ENCODE measurements around the gene BCL2.

BCL2 gene

GRCh38 chr18:63325086-63325686 is 5.6 kb upstream of the BCL2 start:
- no peak for DNase-seq

GRCh38 chr18:63322908-63323634 is 3.5 kb upstream of the BCL2 start:
- peak; percentile 62 for DNase-seq

GRCh38 chr18:63322206-63322605 is 2.6 kb upstream of the BCL2 start:
- DNase-seq, result no peak

GRCh38 chr18:63321291-63321690 is 1.7 kb upstream of the BCL2 start:
- DNase-seq, result no peak

GRCh38 chr18:63320975-63321265 is 1.4 kb upstream of the BCL2 start:
- no peak for DNase-seq

GRCh38 chr18:63320123-63320974 is 780 bp upstream of the BCL2 start:
- DNase-seq, result peak; percentile 87

- no peak for DNase-seq
Observed at GRCh38 chr18:63318889-63319382, 633 bp downstream of the BCL2 start.

GRCh38 chr18:63317982-63318888 is 1.3 kb downstream of the BCL2 start:
- peak; percentile 88 for DNase-seq

- DNase-seq, result no peak
Observed at GRCh38 chr18:63317556-63317946, 2.0 kb downstream of the BCL2 start.

- no peak for DNase-seq
Observed at GRCh38 chr18:63316612-63317555, 2.7 kb downstream of the BCL2 start.

- DNase-seq, result no peak
Observed at GRCh38 chr18:63315876-63316275, 3.7 kb downstream of the BCL2 start.

- DNase-seq, result no peak
Observed at GRCh38 chr18:63315131-63315662, 4.4 kb downstream of the BCL2 start.

GRCh38 chr18:63314062-63314790 is 5.3 kb downstream of the BCL2 start:
- DNase-seq, result no peak

GRCh38 chr18:63313396-63313917 is 6.1 kb downstream of the BCL2 start:
- no peak for DNase-seq

- no peak for DNase-seq
Observed at GRCh38 chr18:63312737-63313395, 6.7 kb downstream of the BCL2 start.

- DNase-seq, result no peak
Observed at GRCh38 chr18:63312019-63312409, 7.6 kb downstream of the BCL2 start.

- no peak for DNase-seq
Observed at GRCh38 chr18:63311118-63312018, 8.2 kb downstream of the BCL2 start.

- peak; percentile 55 for DNase-seq
Observed at GRCh38 chr18:63309422-63309821, 10.1 kb downstream of the BCL2 start.

All from stimulated activated CD4-positive, alpha-beta T cell treated with anti-CD3 and anti-CD28 coated beads, Interleukin-15, amount 100 ng/mL, for 24 hours (primary cell).